GM21360 (cell line): ENCODE data around the gene TIRAP.
A peak's percentile ranks its signal among the peaks of the same experiment; 100 is the strongest.
"Not testable (repeated sequence)": the region's sequence is repeated elsewhere in the genome, so short reads cannot be mapped to it uniquely, and the experiment has no call there.

Experiments used
- ATAC-seq: cut with Tn5 transposase; IDR thresholded peaks from one replicate; pipeline ENCODE4 v1.9.1; 2021; ENCODE audit warnings: mild to moderate bottlenecking, moderate library complexity; ENCODE audit not compliant: unreplicated experiment

TIRAP gene

DNA sequence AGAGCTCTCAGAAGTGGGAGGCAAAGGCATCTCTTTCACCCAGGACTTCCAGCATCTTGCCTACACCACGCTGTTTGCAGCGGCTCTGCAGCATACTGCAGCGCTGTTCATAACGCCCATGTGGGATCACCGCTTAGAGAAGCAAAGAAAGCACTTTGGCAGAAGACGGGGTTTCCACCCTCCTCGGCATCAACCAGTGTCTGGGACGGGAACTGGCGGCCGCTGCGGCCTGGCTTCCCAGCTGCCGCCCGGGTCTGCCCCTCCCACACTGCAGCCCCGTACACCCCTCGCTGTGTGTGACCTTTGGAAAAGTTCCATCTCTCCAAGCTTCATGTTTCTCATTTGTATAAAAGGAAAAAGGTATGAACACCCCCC lies 545 bp upstream of the TIRAP start:
- ATAC-seq: peak; percentile 29

- peak; percentile 40 for ATAC-seq
Measured at GRCh38 chr11:126284829-126285228, 1.9 kb downstream of the TIRAP start.

DNA sequence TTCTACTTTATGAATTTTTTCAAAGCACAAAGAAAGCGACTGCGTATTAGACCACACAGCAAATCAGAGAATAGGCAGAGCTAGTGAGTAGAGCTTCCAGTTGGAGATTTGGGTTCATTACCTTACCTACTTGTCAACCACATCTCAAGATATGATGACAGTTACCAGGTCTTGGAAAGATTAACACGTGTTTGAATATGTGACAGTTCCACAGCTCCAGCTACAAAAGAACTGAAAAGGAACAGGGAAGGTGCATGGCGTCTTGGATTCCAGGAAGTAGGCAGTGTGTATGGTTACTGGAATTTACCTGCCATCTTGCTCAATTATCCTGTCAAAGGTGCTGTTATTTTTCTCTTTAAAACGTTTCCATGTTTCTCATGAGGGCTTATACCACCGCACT lies 5.3 kb downstream of the TIRAP start:
- ATAC-seq: no peak

DNA sequence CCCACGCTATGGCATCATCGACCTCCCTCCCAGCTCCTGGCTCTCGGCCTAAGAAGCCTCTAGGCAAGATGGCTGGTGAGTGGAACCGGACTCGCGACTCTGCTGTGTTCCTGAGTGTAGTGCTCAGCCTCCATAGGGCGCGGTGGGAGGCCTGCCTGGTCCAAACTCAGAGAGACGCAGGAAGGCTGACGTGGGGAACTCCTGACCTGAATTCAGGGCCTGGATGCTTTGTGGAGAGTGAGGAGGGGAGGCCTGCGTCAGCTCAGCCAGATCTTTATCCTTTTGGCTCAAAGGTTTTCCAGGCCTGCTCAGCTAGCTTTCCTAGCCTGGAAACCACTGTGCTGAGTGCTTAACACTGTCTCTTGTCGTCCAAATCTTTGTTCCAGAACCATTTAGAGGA lies 8.0 kb downstream of the TIRAP start:
- no peak for ATAC-seq

- ATAC-seq: peak; percentile 59
Measured at GRCh38 chr11:126293726-126294125, 10.8 kb downstream of the TIRAP start.

- ATAC-seq: no peak
Measured at GRCh38 chr11:126297004-126297403, 14.1 kb downstream of the TIRAP start.

GRCh38 chr11:126303623-126304456 lies 20.9 kb downstream of the TIRAP start, which contains the start of gene DCPS:
TSS of gene DCPS (plus strand) at chr11:126304060. CDS start at chr11:126304081, 21 bp downstream.
- ATAC-seq: peak; percentile 88

DNA sequence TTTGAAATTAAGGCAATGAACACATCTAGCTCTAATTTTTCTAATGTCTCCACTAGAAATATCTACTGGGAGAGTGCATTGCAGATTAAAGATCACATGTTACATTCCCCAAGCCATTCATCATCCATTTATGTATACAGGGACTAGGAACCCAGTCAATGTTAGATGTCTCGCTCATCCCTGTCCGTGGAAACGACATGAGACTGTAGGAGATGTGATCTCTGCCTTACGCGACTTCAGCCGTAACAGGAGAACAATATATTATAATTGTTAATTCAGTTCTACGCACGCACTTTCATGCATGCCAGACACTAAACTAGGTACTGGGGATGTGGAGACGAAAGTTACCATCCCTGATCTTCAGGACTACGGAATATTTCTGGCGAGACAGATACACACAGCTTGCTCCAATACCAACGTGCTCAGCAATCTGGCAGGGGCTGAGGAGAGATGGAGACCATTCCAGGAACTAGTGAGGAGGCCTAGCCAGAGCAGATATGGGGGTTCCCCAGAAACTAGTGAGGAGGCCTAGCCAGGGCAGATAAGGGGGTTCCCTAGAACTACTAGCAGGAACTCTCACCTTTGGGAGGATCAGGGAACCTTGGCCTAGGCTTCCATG lies 21.7 kb downstream of the TIRAP start:
- no peak for ATAC-seq

- ATAC-seq: peak; percentile 42
Measured at GRCh38 chr11:126305699-126306098, 22.8 kb downstream of the TIRAP start.

DNA sequence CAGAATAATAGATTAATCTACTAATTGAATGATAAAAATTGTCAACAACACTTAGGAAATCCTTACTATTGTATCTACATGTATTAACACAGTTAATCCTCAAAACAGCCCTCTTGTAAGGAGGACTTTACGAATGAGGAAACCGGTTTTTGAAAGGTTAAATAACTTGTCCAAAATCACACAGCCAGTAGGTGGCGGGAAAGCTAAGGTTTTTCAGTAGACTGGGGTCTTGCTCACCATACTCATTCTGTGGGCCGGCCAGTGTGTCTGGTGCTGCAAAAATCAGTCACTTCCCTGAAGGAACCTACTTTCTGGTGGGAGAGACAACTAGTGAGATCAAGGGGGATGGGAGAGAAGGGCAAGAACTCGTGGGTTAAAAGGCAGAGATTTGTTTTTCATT lies 24.8 kb downstream of the TIRAP start:
- ATAC-seq: no peak

- ATAC-seq: no peak
Measured at GRCh38 chr11:126308271-126308671, 25.4 kb downstream of the TIRAP start.

GRCh38 chr11:126308771-126309170 lies 25.9 kb downstream of the TIRAP start:
- not testable (repeated sequence) for ATAC-seq

DNA sequence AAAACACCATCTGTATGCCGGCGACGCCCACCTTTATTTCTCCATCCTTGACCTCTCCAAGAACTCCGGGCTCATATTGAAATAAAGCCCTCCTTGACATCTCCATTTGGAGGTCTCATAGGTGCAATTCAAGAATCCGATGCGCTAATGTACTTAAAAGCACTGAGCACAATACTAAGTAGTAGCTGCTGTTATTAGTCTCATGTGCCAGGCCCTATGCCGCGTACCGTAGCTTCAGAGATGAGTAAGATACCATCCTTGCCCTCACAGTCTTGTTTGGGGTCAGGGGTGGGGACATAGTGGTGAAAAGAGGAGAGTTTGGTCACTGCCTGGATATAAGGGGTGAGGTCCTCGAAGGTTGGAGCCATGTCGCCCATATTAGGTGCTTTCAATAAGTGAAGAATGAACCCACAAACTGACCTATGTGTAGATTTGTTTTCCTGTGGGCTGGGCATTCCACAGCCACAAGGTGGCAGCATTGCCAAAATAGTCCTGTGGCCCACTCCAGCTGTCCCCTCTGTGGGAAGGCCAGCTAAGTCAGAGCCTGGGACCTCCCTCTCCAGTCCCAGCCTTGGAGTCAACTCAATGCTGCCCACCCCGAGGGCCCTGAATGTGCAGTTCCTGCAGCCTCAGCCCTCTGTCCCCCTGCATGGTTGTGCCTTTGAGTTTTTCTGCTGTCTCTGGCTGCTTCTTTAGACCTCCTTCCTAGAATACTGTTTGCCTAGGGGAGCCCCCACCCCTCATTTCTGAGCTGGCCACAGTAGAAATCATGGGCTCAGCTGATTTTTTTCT lies 27.5 kb downstream of the TIRAP start:
- ATAC-seq: no peak

GRCh38 chr11:126310992-126311310 lies 28.1 kb downstream of the TIRAP start:
- ATAC-seq: no peak

GRCh38 chr11:126311401-126312291 lies 28.8 kb downstream of the TIRAP start:
- peak; percentile 83 for ATAC-seq

- ATAC-seq: no peak
Measured at GRCh38 chr11:126312961-126313360, 30.1 kb downstream of the TIRAP start.

- no peak for ATAC-seq
Measured at GRCh38 chr11:126313826-126314225, 30.9 kb downstream of the TIRAP start.

GRCh38 chr11:126317432-126317755 lies 34.5 kb downstream of the TIRAP start:
- ATAC-seq: no peak

- peak; percentile 21 for ATAC-seq
Measured at GRCh38 chr11:126317756-126318573, 35.1 kb downstream of the TIRAP start.
